Activated CD4-positive, alpha-beta T cell treated with anti-CD3 and anti-CD28 coated beads for 36 hours (primary cell): Measurements from ENCODE around the gene XRCC2. TPM values are rescaled to one million over a fixed set of nuclear protein-coding genes. Genes with fewer than 3 reads are reported as not detected.
"Not testable (repeated sequence)": the region's sequence is repeated elsewhere in the genome, so short reads cannot be mapped to it uniquely, and the experiment has no call there.

Source experiments
- ATAC-seq: fragments of 200-7000 bp; cut with Tn5 transposase; one replicate; pipeline ENCODE4 v1.10.0; 2021; ENCODE audit warnings: mild to moderate bottlenecking, moderate library complexity
- CTCF ChIA-PET: fragments of 350-600 bp; sonication (Branson Sonifier 250); formaldehyde crosslinking; loops from one replicate; lab custom pipeline; 2021; ENCODE audit warnings: antibody characterized with exemption; lab: Charles Lee
- POLR2A ChIA-PET: fragments of 350-600 bp; sonication (Branson Sonifier 250); formaldehyde crosslinking; loops from one replicate; lab custom pipeline; 2021; ENCODE audit warnings: antibody characterized with exemption, inconsistent platforms; lab: Charles Lee
- DNase-seq: peaks from one replicate; pipeline ENCODE4 v3.0.0-alpha.2; 2020
- H3K27ac Mint-ChIP-seq: one replicate; pipeline ENCODE4 v1.8.0; 2021; ENCODE audit warnings: mixed read lengths
- H3K27me3 Mint-ChIP-seq: one replicate; pipeline ENCODE4 v1.8.0; 2021; ENCODE audit warnings: mixed read lengths
- H3K36me3 Mint-ChIP-seq: one replicate; pipeline ENCODE4 v1.8.0; 2021; ENCODE audit warnings: low read depth, mixed read lengths
- H3K4me1 Mint-ChIP-seq: one replicate; pipeline ENCODE4 v1.8.0; 2021; ENCODE audit warnings: mixed read lengths
- H3K4me3 Mint-ChIP-seq: one replicate; pipeline ENCODE4 v1.8.0; 2021; ENCODE audit warnings: mild to moderate bottlenecking, moderate library complexity, mixed read lengths
- H3K9me3 Mint-ChIP-seq: one replicate; pipeline ENCODE4 v1.8.0; 2021; ENCODE audit warnings: low read depth, mixed read lengths
- intact Hi-C, 2 experiments: fragments of 100-400 bp; cut with DNase I in 1 of 2; cut with micrococcal nuclease in 1 of 2; formaldehyde crosslinking; loops; one replicate each; pipeline versions ENCODE4 v1.14.2 to v1.15.1; 2022 to 2024; cut with DNase I, micrococcal nuclease
- total RNA-seq, 2 experiments: library from RNA; stranded (reverse); gene quantifications; one replicate each; pipeline ENCODE4 v1.2.3, GENCODE V29; 2021

XRCC2 gene
- total RNA-seq, 2 experiments from 2014 or later = 19.3 to 23.6 TPM

DNA sequence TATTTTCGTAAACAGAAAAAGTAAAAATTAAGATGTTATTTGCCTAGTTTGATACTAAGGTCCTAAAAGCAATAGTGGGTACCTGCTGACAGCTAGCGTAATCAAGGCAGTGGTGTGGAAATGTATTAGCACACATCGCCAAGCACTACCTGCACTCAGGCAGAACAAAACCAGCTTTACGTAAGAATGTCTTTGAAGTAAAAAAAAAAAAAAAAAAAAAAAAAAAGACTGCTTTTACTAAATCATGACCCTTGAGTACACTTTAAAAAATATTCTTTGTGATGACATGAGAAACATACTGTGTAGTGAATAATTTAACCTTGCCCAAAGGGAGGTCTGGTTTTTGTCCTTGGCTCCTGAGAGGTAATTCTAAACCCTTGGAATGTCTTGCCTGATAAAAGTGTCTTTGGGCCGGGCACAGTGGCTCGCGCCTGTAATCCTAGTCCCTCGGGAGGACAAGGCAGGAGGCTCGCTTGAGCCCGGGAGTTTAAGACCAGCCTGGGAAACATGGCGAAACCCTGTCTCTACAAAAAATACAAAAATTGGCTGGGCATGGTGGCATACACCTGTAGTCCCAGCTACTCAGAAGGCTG is 12.7 kb downstream of the XRCC2 start:
- ChIA-PET POLR2A (no interaction called here), CTCF (no interaction called here)

DNA sequence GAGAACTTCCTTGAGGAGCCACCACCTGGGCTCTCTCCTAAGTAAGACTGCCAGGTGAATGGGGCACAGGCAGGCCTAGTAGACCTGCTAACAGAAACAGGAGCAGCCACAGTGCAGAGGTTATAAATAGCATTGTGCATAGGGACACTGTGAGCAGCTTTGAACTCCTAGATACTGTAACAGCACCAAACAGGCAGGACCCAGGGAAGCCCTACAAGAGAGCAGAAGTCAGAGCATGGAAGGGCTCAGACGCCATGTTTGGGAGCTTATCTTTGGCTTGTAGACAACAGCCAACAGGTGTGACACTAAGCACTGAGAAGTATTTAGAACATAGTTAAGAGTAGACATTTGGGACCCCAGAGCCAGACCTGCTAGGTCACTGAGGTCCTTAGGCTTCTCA is 14.5 kb downstream of the XRCC2 start:
- H3K27ac Mint-ChIP-seq = no peak overlapping the region
- intact Hi-C loops = no loop called here
- ATAC-seq (no peak), DNase-seq (no peak)
- ChIA-PET CTCF (no interaction called here), POLR2A (interaction anchor here (0.6 kb wide), 1 partner anchor 107 kb away, joined by 3 read pairs; no protein-coding TSS in a partner anchor)
- no peaks in the 10 kb centered on the region for H3K9me3 Mint-ChIP-seq
- no peaks in the 10 kb centered on the region for H3K4me1 Mint-ChIP-seq
- no peaks in the 10 kb centered on the region for H3K27me3 Mint-ChIP-seq
- no peak overlapping the region for H3K4me3 Mint-ChIP-seq
- H3K36me3 Mint-ChIP-seq = peaks cover 44% of the 10 kb centered on the region

More for the DNA sequence above, 12.7 kb downstream of the XRCC2 start:
- no peak overlapping the region for H3K4me3 Mint-ChIP-seq
- H3K27ac Mint-ChIP-seq = no peak overlapping the region
- intact Hi-C loops = no loop called here
- H3K27me3 Mint-ChIP-seq = no peaks in the 10 kb centered on the region
- H3K36me3 Mint-ChIP-seq = peaks cover 45% of the 10 kb centered on the region
- no peak for DNase-seq
- H3K4me1 Mint-ChIP-seq = no peaks in the 10 kb centered on the region
- no peak for ATAC-seq
- no peaks in the 10 kb centered on the region for H3K9me3 Mint-ChIP-seq

DNA sequence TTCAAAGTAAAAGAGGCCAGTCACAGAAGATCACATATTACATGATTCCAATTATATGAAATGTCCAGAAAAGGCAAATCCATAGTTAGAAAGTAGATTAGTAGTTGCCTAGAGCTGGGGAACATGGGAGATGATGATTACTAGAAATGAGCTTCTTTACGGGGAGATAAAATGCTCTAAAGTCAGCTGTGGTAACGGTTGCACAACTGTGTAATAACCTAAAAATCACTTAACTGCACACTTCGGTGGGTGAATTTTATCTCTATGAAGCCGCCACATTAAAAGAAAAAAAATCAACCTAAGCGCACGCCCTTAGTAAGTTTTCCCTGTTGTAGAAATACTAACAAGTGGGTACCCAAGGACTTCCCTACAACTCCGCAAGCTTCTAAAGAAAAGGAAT is 15.9 kb downstream of the XRCC2 start:
- ChIA-PET POLR2A (no interaction called here), CTCF (no interaction called here)
- intact Hi-C loops = no loop called here
- Mint-ChIP-seq H3K4me1 (no peaks in the 10 kb centered on the region), H3K36me3 (peaks cover 42% of the 10 kb centered on the region), H3K27me3 (no peaks in the 10 kb centered on the region), H3K4me3 (no peak overlapping the region), H3K27ac (no peak overlapping the region), H3K9me3 (no peaks in the 10 kb centered on the region)
- no peak for ATAC-seq
- no peak for DNase-seq

DNA sequence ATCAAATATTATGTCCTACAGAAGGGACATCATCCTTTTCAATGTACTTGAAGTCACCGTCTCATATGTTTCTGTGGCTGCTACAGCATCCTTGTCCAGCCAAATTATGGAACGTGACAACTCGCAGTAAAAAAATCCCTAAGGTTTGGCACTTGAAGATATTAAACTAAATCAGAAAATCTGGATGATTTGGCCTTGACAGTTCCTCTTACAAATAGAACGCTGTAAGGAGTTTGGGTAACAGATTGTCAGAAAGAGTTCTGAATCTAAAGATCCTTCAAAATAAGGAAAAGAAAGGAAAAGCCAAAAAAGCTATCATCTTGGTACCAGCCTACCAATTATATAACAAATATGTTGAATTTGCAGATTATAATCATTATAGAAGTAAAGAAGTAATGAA is 21.0 kb downstream of the XRCC2 start:
- ChIA-PET CTCF (no interaction called here), POLR2A (no interaction called here)
- H3K27ac Mint-ChIP-seq = no peak overlapping the region
- no peaks in the 10 kb centered on the region for H3K27me3 Mint-ChIP-seq
- intact Hi-C loops = no loop called here
- H3K4me1 Mint-ChIP-seq = no peaks in the 10 kb centered on the region
- no peak overlapping the region for H3K4me3 Mint-ChIP-seq
- H3K9me3 Mint-ChIP-seq = no peaks in the 10 kb centered on the region
- no peak for ATAC-seq
- H3K36me3 Mint-ChIP-seq = peaks cover 50% of the 10 kb centered on the region
- no peak for DNase-seq

DNA sequence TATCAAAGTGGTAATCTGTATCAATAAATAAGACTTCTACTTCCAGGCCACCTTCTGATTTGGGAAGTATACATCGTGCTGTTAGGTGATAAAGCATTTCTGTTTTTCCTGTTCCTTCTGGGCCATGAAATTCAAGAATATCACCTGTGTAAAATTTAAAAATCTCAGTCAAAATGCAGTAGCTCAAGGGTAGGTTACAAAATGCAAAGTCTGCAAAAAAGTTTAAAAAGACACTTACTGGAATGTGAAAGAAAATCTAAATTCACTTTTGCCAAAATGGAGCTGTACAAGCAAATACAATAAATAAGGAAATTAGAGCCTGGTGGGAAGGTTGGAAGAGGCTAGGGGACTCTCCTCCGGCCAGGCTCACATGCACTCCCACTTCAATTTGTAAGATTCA is 26.7 kb downstream of the XRCC2 start:
- no peaks in the 10 kb centered on the region for H3K9me3 Mint-ChIP-seq
- no peaks in the 10 kb centered on the region for H3K27me3 Mint-ChIP-seq
- ATAC-seq = no peak
- H3K27ac Mint-ChIP-seq = no peak overlapping the region
- POLR2A ChIA-PET = no interaction called here
- intact Hi-C loops = no loop called here
- DNase-seq = no peak
- H3K36me3 Mint-ChIP-seq = peaks cover 67% of the 10 kb centered on the region
- H3K4me3 Mint-ChIP-seq = no peak overlapping the region
- CTCF ChIA-PET = no interaction called here
- no peaks in the 10 kb centered on the region for H3K4me1 Mint-ChIP-seq

DNA sequence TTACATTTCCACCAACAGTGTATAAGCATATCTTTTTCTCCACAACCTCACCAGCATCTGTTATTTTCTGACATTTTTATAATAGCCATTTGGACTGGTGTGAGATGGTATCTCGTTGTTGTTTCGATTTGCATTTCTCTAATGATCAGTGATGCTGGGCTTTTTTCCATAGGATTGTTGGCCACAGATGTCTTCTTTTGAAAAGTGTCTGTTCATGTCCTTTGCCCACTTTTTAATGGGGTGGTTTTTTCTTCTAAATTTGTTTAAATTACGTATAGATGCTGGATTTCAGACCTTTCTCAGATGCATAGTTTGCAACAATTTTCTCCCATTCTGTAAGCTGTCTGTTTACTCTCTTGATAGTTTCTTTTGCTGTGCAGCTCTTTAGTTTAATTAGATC is 28.9 kb downstream of the XRCC2 start:
- Mint-ChIP-seq H3K27me3 (no peaks in the 10 kb centered on the region), H3K4me3 (no peak overlapping the region), H3K9me3 (no peaks in the 10 kb centered on the region), H3K4me1 (no peaks in the 10 kb centered on the region), H3K27ac (no peak overlapping the region), H3K36me3 (peaks cover 53% of the 10 kb centered on the region)
- DNase-seq = no peak
- ChIA-PET CTCF (no interaction called here), POLR2A (no interaction called here)
- no peak for ATAC-seq
- intact Hi-C loops = no loop called here

DNA sequence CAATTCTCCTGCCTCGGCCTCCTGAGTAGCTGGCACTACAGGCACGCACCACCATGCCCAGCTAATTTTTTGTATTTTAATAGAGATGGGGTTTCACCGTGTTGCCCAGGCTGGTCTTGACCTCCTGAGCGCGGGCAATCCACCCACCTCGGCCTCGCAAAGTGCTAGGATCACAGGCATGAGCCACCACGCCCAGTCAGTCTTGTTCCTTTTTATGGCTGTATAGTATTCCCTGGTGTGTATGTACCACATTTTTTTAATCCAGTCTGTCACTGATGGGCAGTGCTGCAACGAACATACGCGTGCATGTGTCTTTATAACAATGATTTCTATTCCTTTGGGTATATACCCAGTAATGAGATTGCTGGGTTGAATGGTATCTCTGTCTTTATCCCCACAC is 29.4 kb downstream of the XRCC2 start:
- intact Hi-C loops, CTCF ChIA-PET, DNase-seq, H3K4me3 Mint-ChIP-seq, H3K4me1 Mint-ChIP-seq, H3K27ac Mint-ChIP-seq, H3K9me3 Mint-ChIP-seq, H3K27me3 Mint-ChIP-seq, POLR2A ChIA-PET, ATAC-seq: not testable (repeated sequence)
- H3K36me3 Mint-ChIP-seq = peaks cover 51% of the 10 kb centered on the region

DNA sequence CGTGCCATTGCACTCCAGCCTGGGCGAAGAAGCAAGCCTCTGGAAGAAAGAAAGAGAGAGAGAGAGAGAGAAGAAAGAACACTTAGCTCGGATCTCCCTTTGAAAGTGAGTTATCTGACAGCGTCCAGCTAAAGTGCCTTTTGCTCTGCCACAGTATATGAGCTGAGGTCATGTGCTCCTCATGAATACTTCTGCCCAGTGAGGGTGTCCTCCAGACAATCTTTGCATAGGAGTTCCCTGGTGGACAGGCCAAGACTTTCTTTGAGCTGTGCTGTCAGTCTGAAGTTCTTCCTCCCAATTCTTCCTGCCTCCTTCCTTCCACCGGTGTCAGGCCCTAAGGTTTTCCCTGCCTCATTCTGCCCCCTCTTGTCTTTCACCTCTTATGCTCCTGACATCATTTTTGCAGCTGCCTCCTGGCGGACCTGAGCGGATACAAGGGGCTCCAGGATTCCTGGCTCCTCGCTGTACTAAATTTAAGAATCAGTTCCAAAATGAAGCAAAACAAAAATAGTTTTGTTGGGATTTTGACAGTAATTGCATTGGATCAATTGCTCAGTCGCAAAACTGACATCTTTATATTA is 31.9 kb downstream of the XRCC2 start:
- CTCF ChIA-PET = interaction anchor here (0.5 kb wide), 1 partner anchor 73 kb away, joined by 3 read pairs; no protein-coding TSS in a partner anchor
- peaks cover 39% of the 10 kb centered on the region for H3K36me3 Mint-ChIP-seq

DNA sequence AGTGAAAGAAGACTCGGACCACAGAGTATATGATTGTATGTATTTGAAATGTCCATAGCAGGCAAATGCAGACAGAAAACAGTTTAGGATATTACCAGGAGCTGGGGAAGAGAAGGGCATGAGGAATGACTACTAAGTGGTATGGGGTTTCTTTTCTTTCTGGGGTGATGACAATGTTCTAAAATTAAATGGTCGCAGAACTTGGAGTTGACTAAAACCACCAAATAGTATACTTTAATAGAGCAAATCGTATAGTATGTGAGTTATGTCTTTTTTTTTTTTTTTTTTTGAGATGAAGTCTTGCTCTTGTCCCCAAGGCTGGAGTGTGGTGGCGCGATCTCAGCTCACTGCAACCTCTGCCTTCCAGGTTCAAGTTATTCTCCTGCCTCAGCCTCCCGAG is 34.6 kb downstream of the XRCC2 start:
- POLR2A ChIA-PET = no interaction called here
- intact Hi-C loops = no loop called here
- DNase-seq (no peak), ATAC-seq (no peak)
- Mint-ChIP-seq H3K9me3 (no peaks in the 10 kb centered on the region), H3K4me3 (no peak overlapping the region), H3K27ac (no peak overlapping the region), H3K27me3 (no peaks in the 10 kb centered on the region), H3K4me1 (no peaks in the 10 kb centered on the region), H3K36me3 (peaks cover 15% of the 10 kb centered on the region)
- CTCF ChIA-PET = no interaction called here

More for the DNA sequence above, 31.9 kb downstream of the XRCC2 start:
- Mint-ChIP-seq H3K9me3 (no peaks in the 10 kb centered on the region), H3K4me3 (no peak overlapping the region), H3K27me3 (no peaks in the 10 kb centered on the region), H3K4me1 (no peaks in the 10 kb centered on the region), H3K27ac (no peak overlapping the region)
- intact Hi-C loops = no loop called here
- DNase-seq (no peak), ATAC-seq (no peak)
- POLR2A ChIA-PET = no interaction called here

DNA sequence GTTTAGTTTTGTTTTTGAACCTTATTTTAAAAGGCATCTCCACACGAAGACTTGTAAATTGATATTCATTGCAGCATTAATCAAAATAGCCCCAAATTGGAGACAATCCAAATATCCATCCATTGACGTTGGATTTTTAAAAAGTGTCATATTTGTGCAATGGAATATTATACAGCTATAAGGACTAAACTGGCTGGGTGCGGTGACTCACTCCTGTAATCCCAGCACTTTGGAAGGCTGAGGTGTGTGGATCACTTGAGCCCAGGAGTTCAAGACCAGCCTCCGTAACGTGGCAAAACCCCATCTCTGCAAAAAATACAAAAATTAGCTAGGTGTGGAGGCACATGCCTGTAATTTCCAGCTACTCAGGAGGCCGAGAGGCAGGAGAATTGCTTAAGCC is 35.1 kb downstream of the XRCC2 start:
- no peaks in the 10 kb centered on the region for H3K27me3 Mint-ChIP-seq
- H3K27ac Mint-ChIP-seq = no peak overlapping the region
- intact Hi-C loops = no loop called here
- H3K4me1 Mint-ChIP-seq = no peaks in the 10 kb centered on the region
- H3K4me3 Mint-ChIP-seq = no peak overlapping the region
- ATAC-seq = no peak
- H3K36me3 Mint-ChIP-seq = peaks cover 11% of the 10 kb centered on the region
- CTCF ChIA-PET = no interaction called here
- no peaks in the 10 kb centered on the region for H3K9me3 Mint-ChIP-seq
- no peak for DNase-seq
- POLR2A ChIA-PET = no interaction called here

DNA sequence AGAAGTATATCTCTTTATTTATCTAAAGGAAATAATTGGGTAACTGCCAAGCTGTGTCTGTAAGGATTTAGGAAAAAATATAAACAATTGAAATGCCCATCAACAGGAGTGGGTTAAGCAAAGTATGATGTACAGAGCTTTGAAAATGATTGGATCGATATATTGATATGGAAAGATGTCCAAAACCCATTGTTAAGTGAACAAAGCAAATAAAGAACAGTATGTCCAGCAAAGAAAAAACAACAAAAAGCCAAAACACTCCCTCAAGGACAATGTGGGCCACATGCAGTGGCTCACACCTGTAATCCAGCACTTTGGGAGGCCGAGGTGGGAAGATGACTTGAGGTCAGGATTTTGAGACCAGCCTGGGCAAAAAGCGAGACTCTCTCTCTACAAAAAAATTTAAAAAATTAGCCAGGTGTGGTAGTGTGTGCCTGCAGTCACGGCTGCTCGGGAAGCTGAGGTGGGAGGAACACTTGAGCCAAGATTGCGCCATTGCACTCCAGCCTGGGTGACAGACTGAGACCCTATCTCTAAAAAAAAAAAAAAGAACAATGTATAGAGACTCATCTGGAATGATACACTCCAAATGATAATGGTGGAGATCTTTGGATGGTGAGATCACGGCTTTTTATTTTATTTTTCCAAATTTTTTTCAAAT is 37.9 kb downstream of the XRCC2 start:
- no peak overlapping the region for H3K27ac Mint-ChIP-seq
- H3K9me3 Mint-ChIP-seq = no peaks in the 10 kb centered on the region
- peaks cover 3% of the 10 kb centered on the region for H3K36me3 Mint-ChIP-seq
- DNase-seq (no peak), ATAC-seq (no peak)
- H3K4me3 Mint-ChIP-seq = no peak overlapping the region
- intact Hi-C loops = no loop called here
- CTCF ChIA-PET = no interaction called here
- no peaks in the 10 kb centered on the region for H3K27me3 Mint-ChIP-seq
- POLR2A ChIA-PET = no interaction called here
- no peaks in the 10 kb centered on the region for H3K4me1 Mint-ChIP-seq

DNA sequence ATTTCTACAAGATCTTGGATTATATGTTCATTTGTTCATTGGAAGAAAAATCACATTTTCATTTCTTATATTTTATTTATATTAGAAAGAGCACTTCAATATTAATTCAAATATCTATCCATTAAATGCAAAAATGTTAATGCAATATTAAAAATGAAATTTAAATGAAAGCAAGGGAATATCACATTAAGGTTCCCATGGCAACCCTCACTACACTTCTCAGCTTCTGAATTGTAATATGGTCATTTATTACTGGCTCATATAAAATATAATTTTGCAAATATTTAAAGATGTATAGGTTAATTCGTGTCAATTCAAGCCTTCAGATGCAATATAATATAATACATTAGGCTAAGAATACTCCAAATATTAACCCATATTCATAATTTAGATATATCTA is 38.8 kb downstream of the XRCC2 start:
- ATAC-seq = no peak
- no peak overlapping the region for H3K4me3 Mint-ChIP-seq
- intact Hi-C loops = no loop called here
- CTCF ChIA-PET = no interaction called here
- no peaks in the 10 kb centered on the region for H3K9me3 Mint-ChIP-seq
- H3K27ac Mint-ChIP-seq = no peak overlapping the region
- no peaks in the 10 kb centered on the region for H3K27me3 Mint-ChIP-seq
- H3K4me1 Mint-ChIP-seq = no peaks in the 10 kb centered on the region
- DNase-seq = no peak
- H3K36me3 Mint-ChIP-seq = no peaks in the 10 kb centered on the region
- POLR2A ChIA-PET = no interaction called here
